Lung microvascular endothelial cell (primary cell): ENCODE data around the gene SPINK4. TPM values are rescaled to one million over a fixed set of nuclear protein-coding genes. Genes with fewer than 3 reads are reported as not detected.

ENCODE experiments used
- DNase-seq, 2 donors: peaks; one replicate each; pipeline versions ENCODE4 v3.0.0 to v3.0.0-alpha.2; 2010; ENCODE audit warnings: low read depth in 2 of 2
- total RNA-seq: library from RNA; depleted of rRNA; stranded (reverse); fragments of >200 nt; gene quantifications from 2 replicates; pipeline ENCODE4 v1.2.1, GENCODE V29; 2014

SPINK4 gene
- not detected in 2 replicates for total RNA-seq

- DNase-seq, result peak in 1 of 2 donors; percentile 16
Observed at GRCh38 chr9:33239921-33240320, at the start of gene SPINK4. Gene SPINK4, plus strand, starts transcription at chr9:33240167. Its CDS starts 42 bp downstream, at chr9:33240209.

GRCh38 chr9:33192493-33193255 is 47.3 kb upstream of the SPINK4 start:
- DNase-seq, result no peak

DNA sequence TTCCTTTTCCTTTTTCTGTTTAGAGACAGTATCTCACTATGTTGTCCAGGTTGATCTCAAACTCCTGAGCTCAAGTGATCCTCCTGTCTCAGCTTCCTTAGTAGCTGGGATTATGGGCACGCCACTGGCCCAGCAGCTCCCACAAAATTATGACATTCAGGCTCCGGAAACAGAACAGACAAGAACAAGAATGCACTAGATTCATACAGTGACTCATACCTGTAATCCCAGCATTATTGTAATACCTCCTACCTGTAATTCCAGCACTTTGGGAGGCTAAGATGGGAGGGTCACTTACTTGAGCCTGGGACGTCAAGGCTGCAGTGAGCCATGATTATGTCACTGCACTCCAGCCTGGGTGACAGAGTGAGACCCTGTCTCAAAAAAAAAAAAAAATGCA is 46.1 kb upstream of the SPINK4 start:
- no peak for DNase-seq

DNA sequence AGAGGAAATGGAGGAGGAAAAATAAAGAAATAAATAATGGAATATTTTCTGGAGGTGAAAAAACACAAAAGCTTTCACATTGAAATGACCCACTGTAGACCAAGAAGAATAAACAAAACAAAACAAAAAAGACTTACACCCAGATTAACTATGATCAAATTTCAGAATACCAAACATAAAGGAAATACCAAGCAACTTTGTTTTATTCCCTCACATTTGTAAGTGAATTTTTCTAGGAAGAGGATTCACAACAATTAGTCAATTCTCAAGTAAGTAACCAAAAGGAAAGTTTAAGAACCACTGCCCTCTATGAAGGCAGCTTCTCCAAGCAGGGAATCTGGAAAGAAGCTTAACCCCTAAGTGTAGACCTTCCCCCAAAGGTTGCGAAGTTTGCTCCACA is 43.2 kb upstream of the SPINK4 start:
- DNase-seq, result no peak

- DNase-seq, result no peak
Observed at GRCh38 chr9:33197279-33198152, 42.5 kb upstream of the SPINK4 start.

- DNase-seq, result no peak
Observed at GRCh38 chr9:33198165-33198564, 41.8 kb upstream of the SPINK4 start.

GRCh38 chr9:33202018-33202417 is 37.9 kb upstream of the SPINK4 start:
- no peak for DNase-seq

GRCh38 chr9:33202552-33203201 is 37.3 kb upstream of the SPINK4 start:
- no peak for DNase-seq

DNA sequence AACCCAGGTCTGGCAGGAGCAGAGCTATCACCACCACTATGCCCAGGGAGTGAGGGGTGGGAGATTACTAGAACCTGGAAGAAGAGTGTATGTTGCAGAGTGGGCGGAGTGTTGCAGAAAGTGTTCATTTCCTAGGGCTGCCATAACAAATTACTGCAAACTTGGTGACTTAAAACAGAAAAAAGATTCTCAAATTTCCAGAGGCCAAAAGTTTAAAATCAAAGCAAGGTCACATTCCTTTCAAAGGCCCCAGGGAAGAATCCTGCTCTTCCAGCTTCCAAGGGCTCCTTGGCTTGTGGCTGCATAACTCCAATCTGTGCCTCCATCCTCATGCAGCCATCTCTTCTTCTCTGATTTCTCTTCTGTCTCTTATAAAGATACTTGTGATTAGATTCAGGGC is 30.6 kb upstream of the SPINK4 start:
- DNase-seq, result no peak

- no peak for DNase-seq
Observed at GRCh38 chr9:33210006-33210715, 29.8 kb upstream of the SPINK4 start.

DNA sequence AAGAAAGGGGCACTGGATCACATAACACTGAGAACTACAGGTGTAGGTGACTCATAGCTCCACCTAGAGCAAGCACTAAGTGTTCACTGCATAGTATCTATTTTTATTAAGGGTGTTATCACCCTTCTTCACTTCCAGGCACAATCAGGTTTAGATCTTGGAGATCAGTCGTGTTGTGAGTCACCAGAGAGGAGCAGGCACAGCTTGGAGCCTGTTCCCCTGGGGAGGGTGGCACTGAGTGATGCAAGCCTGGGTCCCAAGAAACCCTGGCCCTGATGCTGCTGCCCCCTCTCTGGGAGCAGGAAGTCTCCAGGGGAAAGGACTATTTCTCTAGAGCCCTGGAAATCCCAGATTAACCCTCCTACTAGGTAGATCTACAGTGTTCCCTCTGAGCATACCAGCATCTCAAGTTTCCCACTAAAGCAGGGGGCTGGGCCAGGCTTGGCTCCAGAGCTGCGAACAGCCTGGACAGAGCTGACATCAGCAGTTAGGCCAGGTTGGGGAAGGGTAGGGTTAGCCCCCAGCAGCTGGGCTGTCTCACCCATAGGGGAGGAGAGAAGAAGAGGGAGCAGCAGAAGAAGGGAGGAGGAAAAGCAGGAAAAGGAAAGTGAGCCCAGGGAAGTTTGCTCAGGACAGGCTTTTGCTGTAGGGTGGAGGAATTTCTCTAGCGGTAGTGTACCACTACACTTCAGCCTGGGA is 28.1 kb upstream of the SPINK4 start:
- no peak for DNase-seq

- DNase-seq, result peak in 1 of 2 donors; percentile 65
Observed at GRCh38 chr9:33220681-33221567, 19.0 kb upstream of the SPINK4 start.

DNA sequence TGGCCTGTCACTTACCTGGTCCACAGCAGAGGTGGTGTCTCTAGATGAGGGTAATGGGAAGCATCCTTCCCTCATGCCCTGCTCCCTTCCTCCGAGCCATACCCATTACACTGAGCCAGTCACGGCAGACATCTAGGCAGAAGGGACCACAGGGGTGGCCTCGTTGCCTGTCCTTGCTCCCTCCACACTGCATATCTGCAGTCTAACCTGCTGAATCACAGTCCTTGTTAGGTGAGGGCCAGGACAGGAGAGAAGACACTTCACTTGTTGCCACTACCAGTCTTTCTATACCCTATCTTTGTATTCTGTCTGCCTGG is 18.4 kb upstream of the SPINK4 start:
- no peak for DNase-seq

DNA sequence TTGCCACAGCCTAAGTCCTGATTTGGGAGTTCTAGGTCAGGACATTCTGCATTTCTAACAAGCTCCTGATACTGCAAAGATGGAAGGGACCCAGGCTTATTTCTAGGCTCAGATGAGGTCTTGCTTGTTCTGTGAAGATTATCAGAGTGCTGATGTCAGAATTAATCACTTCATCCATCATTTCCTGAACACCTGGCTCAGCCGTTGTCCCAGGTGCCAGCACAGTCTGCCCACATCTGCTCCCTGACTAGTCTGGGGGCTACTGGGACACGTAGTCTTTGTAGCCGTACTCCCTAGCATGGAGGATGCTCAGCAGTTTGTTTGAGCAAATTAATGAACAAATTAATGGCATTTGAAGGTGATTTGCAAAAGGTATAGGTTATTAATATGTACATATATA is 17.9 kb upstream of the SPINK4 start:
- peak in 1 of 2 donors; percentile 35 for DNase-seq

DNA sequence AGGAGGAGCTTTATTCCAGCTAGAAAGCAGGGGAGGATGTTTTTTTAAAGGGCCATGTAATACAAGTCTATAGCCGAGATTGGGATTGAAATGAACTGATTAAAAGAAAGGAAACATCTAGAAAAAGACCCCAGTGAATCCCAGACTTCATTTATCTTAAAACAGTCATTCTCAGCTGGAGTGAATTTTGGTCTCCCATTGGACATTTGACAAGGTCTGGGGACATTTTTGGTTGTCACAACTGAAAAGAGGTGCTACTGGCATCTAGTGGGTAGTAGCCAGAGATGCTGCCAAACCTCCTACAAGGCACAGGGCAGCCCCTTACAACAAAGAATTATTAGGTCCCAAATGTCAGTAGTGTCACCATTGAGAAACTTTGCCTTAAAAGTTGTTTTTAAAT is 16.3 kb upstream of the SPINK4 start:
- peak in 1 of 2 donors; percentile 15 for DNase-seq

GRCh38 chr9:33225319-33226147 is 14.4 kb upstream of the SPINK4 start:
- DNase-seq, result peak; percentile 83 to 88

- no peak for DNase-seq
Observed at GRCh38 chr9:33227008-33227398, 13.0 kb upstream of the SPINK4 start.

DNA sequence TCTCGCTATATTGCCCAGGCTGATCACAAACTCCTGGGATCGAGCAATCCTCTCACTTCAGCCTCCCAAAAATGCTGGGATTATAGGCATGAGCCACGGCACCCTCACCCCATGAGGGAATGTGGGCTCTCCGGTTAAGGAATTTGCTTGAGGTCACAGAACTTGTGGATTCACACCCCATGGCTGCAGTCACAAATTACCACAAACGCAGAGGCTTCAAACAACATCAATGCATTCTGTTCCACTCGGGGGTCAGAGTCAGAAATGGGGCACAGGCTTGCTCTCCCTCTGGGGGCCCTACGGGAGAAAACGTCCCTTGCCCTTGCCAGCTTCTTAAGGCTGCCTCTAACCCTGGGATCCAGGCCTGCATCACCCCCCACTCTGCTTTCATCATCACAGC is 12.2 kb upstream of the SPINK4 start:
- no peak for DNase-seq

DNA sequence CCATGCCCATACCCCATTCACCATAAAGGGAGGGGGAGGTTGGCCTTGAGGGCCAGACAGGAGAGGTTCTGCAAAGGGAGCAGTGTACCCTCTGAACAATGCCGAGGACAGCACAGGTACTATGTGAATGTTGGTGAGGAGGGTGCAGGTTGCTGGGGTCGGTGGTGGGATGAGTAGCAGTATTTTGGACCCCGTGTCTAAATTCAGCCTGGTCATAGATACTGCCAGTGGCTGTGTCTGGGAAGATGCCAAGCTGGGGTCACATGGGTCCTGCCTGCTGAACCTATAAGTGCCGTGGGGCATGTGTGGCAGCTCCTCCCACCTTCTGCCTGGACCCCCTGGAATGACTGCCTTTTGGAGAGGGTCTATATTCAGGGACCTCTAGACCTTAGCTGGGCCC is 11.4 kb upstream of the SPINK4 start:
- DNase-seq, result no peak
